AG04449 (cell line): ENCODE results near the gene JPH4.

ENCODE experiments used
- CTCF ChIA-PET: fragments of 350-600 bp; formaldehyde crosslinking; extraction: SDS; loops from one replicate; lab custom pipeline; 2021; ENCODE audit warnings: antibody characterized with exemption; lab: Yijun Ruan, JAX
- POLR2A ChIA-PET: fragments of 400-600, 350-600 bp; formaldehyde crosslinking; extraction: SDS; loops from one replicate; lab custom pipeline; 2020; ENCODE audit warnings: antibody characterized with exemption, inconsistent platforms; lab: Yijun Ruan, JAX
- DNase-seq: peaks from one replicate; pipeline ENCODE4 v3.0.0-alpha.2; 2010; ENCODE audit warnings: low read depth, low spot score
- H3K4me3 ChIP-seq: 2 replicates; pipeline ENCODE4 v1.5.1; 2011; ENCODE audit warnings: low read depth, mild to moderate bottlenecking, control low read depth, low read length
- CTCF ChIP-seq: IDR thresholded peaks from one replicate; pipeline ENCODE4 v1.5.1; 2011; ENCODE audit warnings: mild to moderate bottlenecking, moderate library complexity, low read length, control low read depth, inconsistent platforms; ENCODE audit not compliant: insufficient read depth; ENCODE audit errors: missing control alignments

The JPH4 gene

GRCh38 chr14:23567186-23568020, 11.2 kb downstream of the JPH4 start, which contains the start of gene AP1G2:
TSS of gene AP1G2 (minus strand) at chr14:23567791. CDS start at chr14:23567314, 477 bp downstream.
- H3K4me3 ChIP-seq, result peak within 1 kb of the TSS; percentile 64
- no peak for DNase-seq

DNA sequence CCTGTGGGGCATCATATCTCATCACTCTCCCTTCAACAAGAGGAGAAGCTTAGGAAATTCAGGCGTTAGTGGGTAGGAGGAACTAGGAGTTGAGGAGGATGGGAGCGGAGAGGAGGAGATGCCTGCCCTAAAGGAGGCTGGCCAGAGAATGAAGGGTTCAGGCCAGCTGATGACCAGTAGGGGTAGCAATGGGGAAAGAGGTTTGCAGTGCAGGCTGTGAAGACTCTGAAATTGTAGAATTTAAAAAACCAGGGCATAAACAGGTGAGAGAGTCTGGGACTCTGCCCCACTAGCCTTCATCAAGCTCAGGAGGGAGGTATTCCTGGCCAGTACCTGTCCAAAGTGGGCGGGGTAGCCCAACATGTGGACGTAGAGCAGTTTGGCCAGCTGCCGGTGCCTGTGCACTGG, 11.8 kb downstream of the JPH4 start:
- DNase-seq, result no peak
- CTCF ChIA-PET, result interaction anchor here (0.6 to 19.3 kb wide), 9 partner anchors 8 to 388 kb away, joined by 3 to 910 read pairs (median 6); partner anchors contain the start of gene THTPA
- H3K4me3 ChIP-seq, result peak overlapping the region; percentile 64
- TF ChIP-seq CTCF, result peak; percentile 31
- POLR2A ChIA-PET, result interaction anchor here (1.7 kb wide), 1 partner anchor 11 kb away, joined by 5 read pairs; the partner anchor contains the start of gene THTPA

More at GRCh38 chr14:23567186-23568020, 11.2 kb downstream of the JPH4 start, which contains the start of gene AP1G2:
- POLR2A ChIA-PET, result interaction anchor here (1.7 kb wide), 1 partner anchor 12 kb away, joined by 5 read pairs; the partner anchor contains the start of gene THTPA
- CTCF ChIA-PET, result interaction anchor here (0.6 to 19.3 kb wide), 10 partner anchors 8 to 387 kb away, joined by 3 to 910 read pairs (median 6); partner anchors contain the start of gene THTPA
- no peak for TF ChIP-seq CTCF

- TF ChIP-seq CTCF, result no peak
- CTCF ChIA-PET, result interaction anchor here (0.6 to 19.3 kb wide), 8 partner anchors 8 to 388 kb away, joined by 3 to 910 read pairs (median 6); partner anchors contain the start of gene THTPA
- POLR2A ChIA-PET, result interaction anchor here (0.6 to 1.7 kb wide), 2 partner anchors 11 to 130 kb away, joined by 3 to 5 read pairs; partner anchors contain the start of gene THTPA
- no peak overlapping the region for H3K4me3 ChIP-seq
- no peak for DNase-seq
These were observed 12.3 kb downstream of the JPH4 start for GRCh38 chr14:23566112-23566777.

GRCh38 chr14:23565626-23566025, 13.0 kb downstream of the JPH4 start:
- no peak overlapping the region for H3K4me3 ChIP-seq
- DNase-seq, result no peak
- ChIA-PET POLR2A (interaction anchor here (0.6 kb wide), 1 partner anchor 130 kb away, joined by 3 read pairs; no protein-coding TSS in a partner anchor), CTCF (interaction anchor here (1.0 to 19.3 kb wide), 3 partner anchors 16 to 84 kb away, joined by 3 to 910 read pairs (median 8); no protein-coding TSS in a partner anchor)
- no peak for TF ChIP-seq CTCF

- POLR2A ChIA-PET, result no interaction called here
- H3K4me3 ChIP-seq, result no peak overlapping the region
- no peak for DNase-seq
- no peak for TF ChIP-seq CTCF
- CTCF ChIA-PET, result interaction anchor here (1.0 to 19.3 kb wide), 4 partner anchors 15 to 244 kb away, joined by 3 to 910 read pairs (median 4); no protein-coding TSS in a partner anchor
These were observed 13.7 kb downstream of the JPH4 start for GRCh38 chr14:23564876-23565275.
